Activated T-cell treated with anti-CD3 and anti-CD28 coated beads, Interleukin-2, amount 50 U/mL, for 72 hours (primary cell): ENCODE measurements around the gene GRM6. TPM values are rescaled to one million over a fixed set of nuclear protein-coding genes. Genes with fewer than 3 reads are reported as not detected.

Experiments used
- ATAC-seq, 2 donors: fragments of 150-1000 bp; cut with Tn5 transposase; replicated peaks in 1 of 2; 2 replicates each; pipeline ENCODE4 v1.10.0; 2021; ENCODE audit warnings: moderate library complexity in 2 of 2, mild to moderate bottlenecking in 1 of 2
- DNase-seq, 2 donors: peaks; one replicate each; pipeline ENCODE4 v3.0.0; 2021 to 2022; ENCODE audit warnings: mixed read lengths in 1 of 2
- H3K27ac Mint-ChIP-seq: one replicate; pipeline ENCODE4 v1.8.0; 2022; ENCODE audit warnings: mild to moderate bottlenecking, moderate library complexity, mixed read lengths
- H3K27me3 Mint-ChIP-seq: one replicate; pipeline ENCODE4 v1.8.0; 2022; ENCODE audit warnings: low read depth, mixed read lengths
- H3K36me3 Mint-ChIP-seq, 2 donors: one replicate each; pipeline ENCODE4 v1.8.0; 2022; ENCODE audit warnings: mixed read lengths in 2 of 2, mild to moderate bottlenecking in 1 of 2; ENCODE audit not compliant: insufficient read depth in 2 of 2
- H3K4me1 Mint-ChIP-seq: one replicate; pipeline ENCODE4 v1.8.0; 2022; ENCODE audit warnings: low read depth, mixed read lengths
- H3K4me3 Mint-ChIP-seq, 2 donors: one replicate each; pipeline ENCODE4 v1.8.0; 2022; ENCODE audit warnings: mild to moderate bottlenecking in 2 of 2, mixed read lengths in 2 of 2, moderate library complexity in 2 of 2
- H3K9me3 Mint-ChIP-seq, 2 donors: one replicate each; pipeline ENCODE4 v1.8.0; 2022; ENCODE audit warnings: mixed read lengths in 2 of 2
- total RNA-seq, 2 donors: library from RNA; stranded (reverse); gene quantifications; one replicate each; pipeline ENCODE4 v1.2.3, GENCODE V29; 2022

GRM6 gene
- total RNA-seq, 2 donors from 2014 or later, result not detected

DNA sequence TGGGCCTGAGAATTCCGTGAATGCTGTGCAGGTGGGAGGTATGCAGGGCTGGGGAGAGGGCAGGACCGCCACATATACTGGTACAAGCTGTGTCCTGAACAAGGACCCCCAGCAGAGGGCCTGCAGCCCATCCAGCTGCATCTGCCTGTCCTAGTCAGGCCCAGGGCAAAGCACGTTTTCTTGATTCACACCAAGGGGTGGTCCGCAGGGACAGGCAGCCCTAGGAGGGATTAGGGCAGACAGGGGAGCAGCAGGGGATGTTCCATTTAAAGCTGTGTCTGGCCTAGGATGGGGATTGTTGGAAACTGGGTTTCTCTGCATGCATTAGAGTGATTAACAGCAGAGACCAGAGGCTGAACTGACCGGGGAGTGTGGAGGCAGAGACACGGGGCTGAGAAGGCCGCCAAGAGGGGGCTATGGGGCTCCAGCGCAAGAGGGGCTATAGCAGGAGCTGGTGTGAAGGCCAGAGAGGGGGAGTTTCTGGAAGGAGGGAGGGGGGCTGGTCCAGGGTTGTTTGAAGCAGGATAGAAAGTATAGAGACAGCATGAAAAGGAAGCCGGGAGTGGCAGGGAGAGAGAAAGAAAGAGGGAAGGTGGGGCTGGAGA lies 2.7 kb downstream of the GRM6 start:
- Mint-ChIP-seq H3K4me3 (no peak overlapping the region), H3K27ac (no peak overlapping the region), H3K9me3 (peaks cover under 1 to 9% of the 10 kb centered on the region in 2 donors), H3K27me3 (peaks cover 41% of the 10 kb centered on the region), H3K36me3 (peaks cover 0 to 2% of the 10 kb centered on the region in 2 donors), H3K4me1 (no peaks in the 10 kb centered on the region)
- no peak for ATAC-seq
- DNase-seq, result no peak

DNA sequence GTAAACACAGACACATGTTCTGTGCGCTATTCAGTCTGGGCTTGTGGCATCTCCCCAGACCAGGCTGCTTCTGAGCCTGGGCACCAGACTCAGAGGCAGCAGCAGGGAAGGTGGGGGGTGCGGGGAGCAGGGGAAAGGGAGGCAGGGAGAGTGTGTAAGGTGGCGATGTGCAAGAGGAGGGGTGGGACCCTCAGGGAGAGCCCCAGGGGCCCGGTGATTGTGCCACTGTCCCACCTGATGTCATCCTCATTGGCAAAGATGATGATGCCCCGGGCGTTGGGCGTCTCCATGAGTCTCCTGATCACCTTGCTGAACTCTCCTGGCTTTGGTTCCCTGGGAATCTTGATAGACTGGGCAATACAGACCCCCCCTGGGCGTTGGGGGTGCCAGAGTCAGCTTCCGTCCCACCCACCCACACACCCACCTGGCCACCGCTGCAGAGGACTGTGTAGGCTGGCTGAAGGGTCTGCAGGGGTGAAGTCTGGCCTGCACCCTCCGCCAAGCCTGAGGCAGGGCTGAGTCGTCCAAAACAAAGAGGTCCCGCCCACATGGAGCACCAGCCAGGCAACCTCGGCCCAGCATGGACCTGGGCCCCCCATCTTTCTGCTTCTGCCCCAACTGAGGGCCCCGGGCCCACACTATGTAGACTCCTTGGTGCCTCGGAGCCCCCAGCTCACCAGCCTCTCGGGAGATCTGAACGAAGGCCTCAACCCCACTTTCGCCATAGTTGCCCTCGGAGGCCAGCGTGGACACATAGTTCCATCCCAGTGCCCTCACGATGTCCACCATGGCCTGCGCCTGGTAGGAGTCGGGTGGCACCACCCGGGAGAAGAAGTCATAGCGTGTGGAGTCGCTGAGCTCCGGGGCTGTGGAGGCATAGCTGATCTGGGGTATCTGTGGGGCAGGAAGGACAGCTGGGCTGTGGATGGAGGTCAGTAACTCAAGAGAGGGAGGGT lies 3.7 kb downstream of the GRM6 start:
- H3K9me3 Mint-ChIP-seq, result peaks cover 2 to 11% of the 10 kb centered on the region in 2 donors
- no peak overlapping the region for H3K4me3 Mint-ChIP-seq
- DNase-seq (no peak), ATAC-seq (no peak)
- no peak overlapping the region for H3K27ac Mint-ChIP-seq
- peaks cover 0 to 2% of the 10 kb centered on the region in 2 donors for H3K36me3 Mint-ChIP-seq
- H3K27me3 Mint-ChIP-seq, result peaks cover 34% of the 10 kb centered on the region
- no peaks in the 10 kb centered on the region for H3K4me1 Mint-ChIP-seq

DNA sequence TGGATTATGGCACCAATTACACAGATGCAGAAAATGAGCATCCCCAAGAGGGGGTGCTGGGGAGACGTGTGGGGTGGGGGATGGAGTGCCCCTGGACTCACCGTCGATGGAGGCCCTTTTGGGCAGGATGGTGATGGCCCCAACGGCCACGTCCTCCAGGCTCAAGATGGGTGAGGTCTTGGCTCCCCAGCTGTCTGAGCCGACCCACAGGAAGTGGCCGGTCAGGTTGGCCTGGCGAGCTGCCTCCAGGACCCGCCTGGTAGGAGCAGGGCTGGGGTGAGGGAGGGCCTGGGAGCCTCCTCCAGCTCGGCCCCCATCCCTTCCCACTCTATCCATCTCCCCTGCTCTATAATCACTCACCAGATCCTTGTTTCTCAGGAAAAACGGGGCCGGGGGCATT lies 4.6 kb downstream of the GRM6 start:
- peaks cover 26% of the 10 kb centered on the region for H3K27me3 Mint-ChIP-seq
- DNase-seq, result no peak
- no peak overlapping the region for H3K27ac Mint-ChIP-seq
- ATAC-seq, result no peak
- H3K36me3 Mint-ChIP-seq, result peaks cover 0 to 2% of the 10 kb centered on the region in 2 donors
- no peaks in the 10 kb centered on the region for H3K4me1 Mint-ChIP-seq
- peaks cover 2 to 11% of the 10 kb centered on the region in 2 donors for H3K9me3 Mint-ChIP-seq
- H3K4me3 Mint-ChIP-seq, result no peak overlapping the region

DNA sequence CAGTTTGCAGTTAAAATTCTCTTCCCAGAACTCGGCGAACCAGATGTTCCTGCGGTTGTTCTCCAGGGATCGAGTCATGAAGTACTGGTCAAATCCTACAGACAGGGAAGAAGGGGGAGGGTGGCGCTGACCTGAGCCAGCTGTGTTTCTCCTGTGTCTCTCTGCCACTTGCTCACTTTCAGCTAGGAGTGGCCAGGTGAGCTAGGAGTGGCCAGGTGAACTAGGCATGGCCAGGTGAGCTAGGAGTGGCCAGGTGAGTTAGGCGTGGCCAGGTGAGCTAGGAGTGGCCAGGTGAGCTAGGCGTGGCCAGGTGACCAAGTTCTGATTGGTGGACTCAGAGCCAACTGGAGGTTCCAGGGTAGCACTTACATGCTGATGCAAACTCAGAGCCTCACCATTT lies 5.8 kb downstream of the GRM6 start:
- Mint-ChIP-seq H3K27ac (no peak overlapping the region), H3K4me1 (no peaks in the 10 kb centered on the region), H3K36me3 (peaks cover 0 to 2% of the 10 kb centered on the region in 2 donors), H3K4me3 (no peak overlapping the region), H3K27me3 (peaks cover 21% of the 10 kb centered on the region), H3K9me3 (peaks cover 2 to 11% of the 10 kb centered on the region in 2 donors)
- DNase-seq, result no peak
- no peak for ATAC-seq

DNA sequence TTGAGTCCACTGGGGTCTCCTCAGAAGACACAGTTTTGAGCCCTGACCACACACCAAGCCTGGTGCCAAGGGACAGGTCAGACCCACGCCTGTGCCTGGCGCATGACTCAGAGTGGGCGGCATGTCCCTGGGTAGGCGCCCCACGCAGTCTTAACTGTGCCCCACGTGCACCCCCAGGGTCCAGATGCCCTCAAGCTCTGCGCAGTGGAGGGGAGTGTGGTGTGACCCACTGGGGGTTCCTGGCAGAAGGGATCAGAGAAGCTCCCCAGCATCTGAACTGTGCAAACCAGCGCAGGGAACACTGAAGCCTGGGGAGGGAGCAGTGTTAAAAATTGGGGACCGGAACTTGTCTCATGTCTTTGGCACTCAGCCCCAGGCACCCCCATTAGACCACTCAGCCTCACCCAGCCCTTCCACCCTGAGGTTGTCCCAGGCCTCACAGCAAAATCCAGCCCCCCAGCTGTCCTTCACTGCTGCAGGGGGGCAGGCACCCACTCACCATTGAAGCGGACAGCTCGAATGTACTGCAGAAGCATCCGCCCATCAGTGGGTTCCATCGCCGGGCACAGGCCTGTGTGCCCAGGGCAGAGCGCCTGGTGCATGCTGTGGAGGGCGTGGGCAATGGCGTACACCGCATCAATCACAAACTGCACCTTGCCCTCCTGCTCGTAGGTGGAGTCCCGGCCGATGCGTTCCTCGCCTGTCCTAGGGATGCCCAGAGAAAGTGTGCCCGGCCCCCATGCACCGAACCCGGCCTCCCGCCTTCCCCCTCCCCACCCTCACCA lies 6.5 kb downstream of the GRM6 start:
- DNase-seq, result no peak
- Mint-ChIP-seq H3K4me3 (no peak overlapping the region), H3K27me3 (peaks cover 15% of the 10 kb centered on the region), H3K36me3 (peaks cover 0 to 3% of the 10 kb centered on the region in 2 donors), H3K4me1 (no peaks in the 10 kb centered on the region), H3K27ac (no peak overlapping the region), H3K9me3 (peaks cover 2 to 11% of the 10 kb centered on the region in 2 donors)
- no peak for ATAC-seq

DNA sequence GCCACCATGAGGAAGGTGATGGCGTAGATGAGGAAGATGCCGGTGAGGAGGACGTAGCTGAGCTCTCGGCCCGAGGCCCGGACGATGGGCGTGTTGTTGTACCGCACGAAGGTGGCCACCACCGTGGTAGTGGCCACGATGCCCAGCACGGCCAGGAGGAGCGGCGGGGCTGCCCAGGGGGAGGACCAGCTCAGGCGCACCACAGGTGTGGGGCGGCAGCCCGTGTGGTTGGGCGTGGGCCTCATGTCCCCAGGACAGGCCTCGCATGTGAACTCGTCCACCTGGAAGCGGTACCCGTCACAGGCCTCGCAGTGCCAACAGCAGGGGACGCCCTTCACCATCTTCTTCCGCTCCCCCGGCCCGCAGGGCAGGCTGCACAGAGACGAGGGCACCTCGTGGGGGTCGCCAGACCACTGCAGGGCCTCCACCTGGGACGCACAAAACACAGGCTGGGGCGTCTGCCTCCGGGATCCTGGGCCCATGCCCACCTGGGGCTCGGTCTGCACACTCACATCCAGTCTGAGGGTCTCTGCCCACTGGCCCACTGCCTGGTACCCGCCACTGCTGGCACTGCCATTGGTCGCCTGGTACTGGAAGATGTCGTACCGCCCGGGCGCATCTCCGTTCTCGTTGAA lies 8.7 kb downstream of the GRM6 start:
- Mint-ChIP-seq H3K27ac (no peak overlapping the region), H3K4me3 (no peak overlapping the region), H3K4me1 (no peaks in the 10 kb centered on the region), H3K9me3 (peaks cover 4 to 16% of the 10 kb centered on the region in 2 donors), H3K36me3 (peaks cover 0 to 7% of the 10 kb centered on the region in 2 donors), H3K27me3 (no peaks in the 10 kb centered on the region)
- ATAC-seq, result no peak
- DNase-seq, result no peak

DNA sequence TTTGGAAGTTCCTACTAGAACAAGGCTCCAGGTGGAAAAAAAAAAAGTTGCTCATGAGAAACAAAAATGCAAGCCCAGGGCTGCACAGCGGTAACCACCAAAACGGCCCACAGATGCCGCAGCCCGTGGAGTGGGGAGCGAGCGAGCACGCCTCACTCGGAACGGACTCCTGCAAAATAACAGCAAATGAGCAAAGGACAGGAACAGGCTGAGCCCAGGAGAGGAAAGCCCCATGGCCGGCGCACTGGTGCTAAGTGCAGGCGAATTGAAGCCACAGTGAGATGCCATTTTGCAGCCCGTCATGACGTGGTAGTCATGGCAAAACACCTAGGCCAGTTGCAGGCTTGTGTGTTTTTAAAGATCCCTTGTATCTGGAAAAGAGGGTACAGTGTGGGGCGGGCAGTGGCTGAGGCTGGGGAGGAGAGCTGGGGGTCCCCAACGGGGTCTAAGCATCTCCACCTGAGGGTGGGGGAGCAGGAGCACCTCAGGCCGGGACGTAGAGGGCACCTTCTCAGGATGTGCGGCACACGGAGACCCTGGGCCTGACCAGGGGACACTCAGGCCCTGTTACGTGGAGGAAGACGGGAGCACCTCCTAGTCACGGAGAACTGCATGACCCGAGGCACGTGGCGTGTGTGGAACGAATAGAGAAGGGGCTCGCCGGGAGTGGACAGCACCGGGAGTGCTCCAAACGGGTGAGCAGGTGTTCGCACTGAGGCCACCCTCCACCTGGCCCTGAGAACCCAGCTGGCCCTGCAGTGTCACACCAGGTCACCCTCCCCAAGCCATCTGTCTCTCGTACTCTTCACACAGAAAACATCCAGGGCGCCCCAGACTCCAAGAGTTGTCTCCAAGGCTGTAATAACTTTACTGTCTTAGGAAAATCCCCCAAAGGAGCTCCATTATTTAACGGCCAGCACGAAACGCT lies 10.7 kb downstream of the GRM6 start:
- ATAC-seq (no peak), DNase-seq (no peak)
- Mint-ChIP-seq H3K36me3 (peaks cover 0 to 7% of the 10 kb centered on the region in 2 donors), H3K27ac (no peak overlapping the region), H3K4me3 (no peak overlapping the region), H3K4me1 (no peaks in the 10 kb centered on the region), H3K9me3 (peaks cover 8 to 15% of the 10 kb centered on the region in 2 donors), H3K27me3 (no peaks in the 10 kb centered on the region)

DNA sequence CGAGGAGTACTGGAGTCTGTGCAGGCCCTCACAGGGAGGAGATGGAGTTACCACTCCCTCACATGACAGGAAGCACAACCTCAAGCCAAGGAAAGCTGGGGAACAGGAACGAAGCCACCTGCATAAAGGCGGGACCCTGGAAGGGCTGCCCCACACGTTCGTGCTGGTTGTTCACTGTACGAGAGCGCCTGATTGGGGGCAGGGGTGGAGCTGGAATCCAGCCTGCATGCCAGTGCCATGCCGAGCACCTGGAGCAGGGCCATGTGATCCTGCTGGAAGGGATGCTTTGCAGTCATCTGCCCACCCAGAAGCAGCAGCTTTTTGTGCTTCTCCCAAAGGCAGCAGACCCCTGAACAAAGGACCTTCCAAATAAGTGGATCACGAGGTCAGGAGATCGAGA lies 11.4 kb downstream of the GRM6 start:
- DNase-seq (no peak), ATAC-seq (no peak)
- H3K36me3 Mint-ChIP-seq, result peaks cover 0 to 7% of the 10 kb centered on the region in 2 donors
- H3K4me3 Mint-ChIP-seq, result no peak overlapping the region
- no peaks in the 10 kb centered on the region for H3K27me3 Mint-ChIP-seq
- H3K4me1 Mint-ChIP-seq, result no peaks in the 10 kb centered on the region
- peaks cover 9 to 12% of the 10 kb centered on the region in 2 donors for H3K9me3 Mint-ChIP-seq
- no peak overlapping the region for H3K27ac Mint-ChIP-seq

DNA sequence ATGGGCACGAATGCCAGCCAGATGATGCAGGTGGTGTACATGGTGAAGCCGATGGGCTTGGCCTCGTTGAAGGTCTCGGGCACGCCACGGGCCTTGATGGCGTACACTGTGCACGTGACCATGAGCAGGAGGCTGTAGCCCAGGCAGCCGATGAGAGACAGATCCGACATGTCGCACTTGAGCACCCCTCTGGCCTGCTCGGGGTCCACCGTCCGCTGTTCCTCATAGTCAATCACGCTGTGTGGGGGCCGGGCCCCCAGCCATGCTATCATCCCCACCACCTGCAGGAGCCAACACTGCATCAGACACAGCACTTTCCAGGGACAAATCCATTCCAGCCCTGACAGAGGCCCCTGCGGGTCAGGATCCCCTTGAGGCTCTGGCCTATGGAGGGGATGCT lies 12.2 kb downstream of the GRM6 start:
- Mint-ChIP-seq H3K4me3 (no peak overlapping the region), H3K27me3 (no peaks in the 10 kb centered on the region), H3K36me3 (peaks cover 0 to 8% of the 10 kb centered on the region in 2 donors), H3K4me1 (no peaks in the 10 kb centered on the region), H3K9me3 (peaks cover 12% of the 10 kb centered on the region in 2 donors), H3K27ac (no peak overlapping the region)
- ATAC-seq (no peak), DNase-seq (no peak)

DNA sequence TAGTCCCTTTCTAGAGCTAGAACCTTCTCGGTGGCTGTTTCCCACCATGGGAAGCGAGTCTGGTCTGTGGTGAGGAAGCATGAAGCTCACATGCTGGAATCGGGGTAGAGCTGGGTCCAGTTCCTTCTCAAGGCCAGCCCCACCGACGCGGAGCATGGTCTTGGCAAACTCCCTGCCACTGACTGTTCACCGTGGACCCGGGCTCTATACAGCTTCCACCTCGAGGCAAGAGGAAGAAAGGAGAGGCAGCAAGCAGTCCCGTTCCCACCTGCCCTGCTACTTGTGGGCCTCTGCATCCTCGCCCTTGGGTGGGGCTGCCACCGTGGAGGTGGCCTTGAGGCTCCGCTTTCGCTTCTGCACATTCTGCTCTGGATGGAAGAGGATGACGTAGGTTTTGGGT lies 13.7 kb downstream of the GRM6 start:
- DNase-seq (no peak), ATAC-seq (no peak)
- H3K4me3 Mint-ChIP-seq, result no peak overlapping the region
- H3K27me3 Mint-ChIP-seq, result no peaks in the 10 kb centered on the region
- no peaks in the 10 kb centered on the region for H3K4me1 Mint-ChIP-seq
- no peak overlapping the region for H3K27ac Mint-ChIP-seq
- H3K9me3 Mint-ChIP-seq, result peaks cover 12 to 15% of the 10 kb centered on the region in 2 donors
- H3K36me3 Mint-ChIP-seq, result peaks cover 3 to 13% of the 10 kb centered on the region in 2 donors

DNA sequence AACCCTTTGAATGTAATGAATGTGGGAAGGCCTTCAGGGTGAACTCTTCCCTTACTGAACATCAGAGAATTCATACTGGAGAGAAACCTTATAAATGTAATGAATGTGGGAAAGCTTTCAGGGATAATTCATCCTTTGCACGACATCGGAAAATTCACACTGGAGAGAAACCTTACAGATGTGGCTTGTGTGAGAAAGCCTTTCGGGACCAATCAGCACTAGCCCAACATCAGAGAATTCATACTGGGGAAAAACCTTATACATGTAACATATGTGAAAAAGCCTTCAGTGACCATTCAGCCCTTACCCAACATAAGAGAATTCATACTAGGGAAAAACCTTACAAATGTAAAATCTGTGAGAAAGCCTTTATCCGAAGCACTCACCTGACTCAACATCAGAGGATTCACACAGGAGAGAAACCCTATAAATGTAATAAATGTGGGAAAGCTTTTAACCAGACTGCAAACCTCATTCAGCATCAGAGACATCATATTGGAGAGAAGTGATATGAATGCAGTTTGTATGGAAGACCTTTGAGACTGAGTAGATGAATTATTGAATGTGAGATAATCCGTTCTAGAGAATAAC lies 29.6 kb downstream of the GRM6 start:
- no peak overlapping the region for H3K27ac Mint-ChIP-seq
- peaks cover 32 to 43% of the 10 kb centered on the region in 2 donors for H3K36me3 Mint-ChIP-seq
- no peak for DNase-seq
- no peaks in the 10 kb centered on the region for H3K4me1 Mint-ChIP-seq
- no peak overlapping the region for H3K4me3 Mint-ChIP-seq
- ATAC-seq, result no peak
- peaks cover 18 to 43% of the 10 kb centered on the region in 2 donors for H3K9me3 Mint-ChIP-seq
- no peaks in the 10 kb centered on the region for H3K27me3 Mint-ChIP-seq
